IMR-90 (cell line): ENCODE results near the gene KRT86. TPM values are rescaled to one million over a fixed set of nuclear protein-coding genes. Genes with fewer than 3 reads are reported as not detected.

Experiments
- ATAC-seq: fragments of 200-7000 bp; cut with Tn5 transposase; 2 replicates; pipeline ENCODE4 v1.9.1; 2020; ENCODE audit warnings: low read depth, mild to moderate bottlenecking, moderate library complexity
- BruUV-seq: library from RNA; stranded (reverse); fragments of 400-500 nt; replicated peaks from 2 replicates; lab custom pipeline; 2021; lab: Mats Ljungman, UMichigan
- CTCF ChIA-PET: fragments of 300-600 bp; formaldehyde crosslinking; extraction: SDS; loops from one replicate; lab custom pipeline; 2021; ENCODE audit warnings: antibody characterized with exemption; lab: Yijun Ruan, JAX
- POLR2A ChIA-PET: fragments of 300-600 bp; sonication (Branson Sonifier 250); formaldehyde crosslinking; loops from one replicate; lab custom pipeline; 2022; ENCODE audit warnings: antibody characterized with exemption; ENCODE audit not compliant: unreplicated experiment; lab: Charles Lee
- DNase-seq: peaks from one replicate; pipeline ENCODE4 v3.0.0; 2013
- H2AFZ ChIP-seq: replicated peaks from 2 replicates; pipeline ENCODE3; 2013; ENCODE audit warnings: low read length, mild to moderate bottlenecking; ENCODE audit not compliant: poor library complexity
- H2AK5ac ChIP-seq: 2 replicates; pipeline ENCODE4 v1.6.1; 2013; ENCODE audit warnings: low read depth, low read length, inconsistent platforms
- H2AK9ac ChIP-seq: replicated peaks from 2 replicates; pipeline ENCODE3; 2013; ENCODE audit warnings: mild to moderate bottlenecking, low read depth, low read length, moderate library complexity; ENCODE audit not compliant: poor library complexity
- H2BK120ac ChIP-seq: 2 replicates; pipeline ENCODE4 v1.6.1; 2013; ENCODE audit warnings: low read depth, low read length, inconsistent platforms
- H2BK15ac ChIP-seq: 3 replicates; pipeline ENCODE4 v1.6.1; 2013; ENCODE audit warnings: low read depth, low read length, inconsistent platforms
- H2BK20ac ChIP-seq: 2 replicates; pipeline ENCODE4 v1.6.1; 2013; ENCODE audit warnings: low read depth, mild to moderate bottlenecking, inconsistent platforms, low read length, moderate library complexity
- H2BK5ac ChIP-seq: 2 replicates; pipeline ENCODE4 v1.6.1; 2013; ENCODE audit warnings: mild to moderate bottlenecking, low read depth, low read length, inconsistent platforms; ENCODE audit not compliant: poor library complexity, severe bottlenecking
- H3K14ac ChIP-seq: replicated peaks from 2 replicates; pipeline ENCODE4 v1.6.1; 2013; ENCODE audit warnings: low read depth, low read length, inconsistent platforms
- H3K18ac ChIP-seq: 2 replicates; pipeline ENCODE4 v1.6.1; 2013; ENCODE audit warnings: low read depth, low read length, control low read depth
- H3K23ac ChIP-seq: 2 replicates; pipeline ENCODE4 v1.6.1; 2013; ENCODE audit warnings: low read depth, low read length, inconsistent platforms
- H3K27ac ChIP-seq: 2 replicates; pipeline ENCODE4 v1.5.1; 2013; ENCODE audit warnings: mild to moderate bottlenecking, control low read depth, low read length; ENCODE audit not compliant: insufficient read depth
- H3K27me3 ChIP-seq: 2 replicates; pipeline ENCODE4 v1.6.1; 2013; ENCODE audit warnings: low read length; ENCODE audit not compliant: control insufficient read depth, insufficient read depth
- H3K36me3 ChIP-seq: 2 replicates; pipeline ENCODE4 v1.6.1; 2013; ENCODE audit warnings: low read length, mixed read lengths; ENCODE audit not compliant: control insufficient read depth, insufficient read depth
- H3K4ac ChIP-seq: 2 replicates; pipeline ENCODE4 v1.6.1; 2013; ENCODE audit warnings: low read depth, low read length, inconsistent platforms
- H3K4me1 ChIP-seq: 2 replicates; pipeline ENCODE4 v1.6.1; 2013; ENCODE audit warnings: low read length, mixed read lengths; ENCODE audit not compliant: control insufficient read depth, insufficient read depth
- H3K4me2 ChIP-seq: 2 replicates; pipeline ENCODE4 v1.6.1; 2013; ENCODE audit warnings: low read depth, mild to moderate bottlenecking, control low read depth, low read length, moderate library complexity
- H3K4me3 ChIP-seq: 2 replicates; pipeline ENCODE4 v1.5.1; 2013; ENCODE audit warnings: low read depth, mild to moderate bottlenecking, control low read depth, low read length, moderate library complexity; ENCODE audit not compliant: insufficient read depth
- H3K56ac ChIP-seq: 2 replicates; pipeline ENCODE4 v1.6.1; 2013; ENCODE audit warnings: low read length, inconsistent platforms; ENCODE audit not compliant: insufficient read depth; ENCODE audit errors: extremely low read depth
- H3K79me1 ChIP-seq, 2 experiments: 2 replicates each; pipeline ENCODE4 v1.6.1; 2013; ENCODE audit warnings: low read length in 2 of 2, inconsistent platforms in 1 of 2, low read depth in 1 of 2
- H3K9ac ChIP-seq: 2 replicates; pipeline ENCODE4 v1.6.1; 2013; ENCODE audit warnings: low read depth, low read length, control low read depth
- H3K9me1 ChIP-seq: 2 replicates; pipeline ENCODE4 v1.6.1; 2013; ENCODE audit warnings: low read length, inconsistent platforms; ENCODE audit not compliant: insufficient read depth
- H3K9me3 ChIP-seq: 2 replicates; pipeline ENCODE4 v1.6.1; 2013; ENCODE audit warnings: low read length; ENCODE audit not compliant: control insufficient read depth, insufficient read depth
- H4K20me1 ChIP-seq: 2 replicates; pipeline ENCODE4 v1.6.1; 2013; ENCODE audit warnings: low read length, inconsistent platforms; ENCODE audit not compliant: insufficient read depth
- H4K5ac ChIP-seq: 2 replicates; pipeline ENCODE4 v1.6.1; 2013; ENCODE audit warnings: mild to moderate bottlenecking, low read depth, low read length, control low read depth
- H4K8ac ChIP-seq, 2 experiments: 2 replicates each; pipeline ENCODE4 v1.6.1; 2013; ENCODE audit warnings: low read depth in 2 of 2, low read length in 2 of 2, control low read depth in 1 of 2, inconsistent platforms in 1 of 2
- H4K91ac ChIP-seq: 2 replicates; pipeline ENCODE4 v1.6.1; 2013; ENCODE audit warnings: low read depth, low read length, inconsistent platforms; ENCODE audit not compliant: insufficient read depth
- BHLHE40 ChIP-seq: fragments of 150-350 bp; IDR thresholded peaks from 2 replicates; pipeline ENCODE4 v1.6.1; 2016; ENCODE audit warnings: mild to moderate bottlenecking, low read depth, low read length
- CEBPB ChIP-seq: IDR thresholded peaks from 2 replicates; pipeline ENCODE4 v1.6.1; 2012; ENCODE audit warnings: low read depth, low read length, improper control_type of control experiment
- CHD1 ChIP-seq: IDR thresholded peaks from 2 replicates; pipeline ENCODE4 v1.6.1; 2012; ENCODE audit warnings: low read depth, low read length, improper control_type of control experiment
- CTCF ChIP-seq: conservative IDR thresholded peaks from 2 replicates; pipeline ENCODE4 v1.5.1; 2012; ENCODE audit warnings: mild to moderate bottlenecking, low read depth, low read length, improper control_type of control experiment
- ELK1 ChIP-seq: fragments of 150-350 bp; IDR thresholded peaks from 2 replicates; pipeline ENCODE4 v1.6.1; 2016; ENCODE audit warnings: low read depth, mild to moderate bottlenecking, low read length, moderate library complexity, borderline replicate concordance
- FOS ChIP-seq: fragments of 150-350 bp; IDR thresholded peaks from 2 replicates; pipeline ENCODE4 v1.6.1; 2016; ENCODE audit warnings: low read depth, low read length
- MAFK ChIP-seq: IDR thresholded peaks from 2 replicates; pipeline ENCODE4 v1.6.1; 2012; ENCODE audit warnings: low read depth, low read length, improper control_type of control experiment
- MAZ ChIP-seq: IDR thresholded peaks from 2 replicates; pipeline ENCODE4 v1.6.1; 2012; ENCODE audit warnings: low read depth, mild to moderate bottlenecking, low read length, improper control_type of control experiment, moderate library complexity, borderline replicate concordance
- MXI1 ChIP-seq: IDR thresholded peaks from 2 replicates; pipeline ENCODE4 v1.6.1; 2012; ENCODE audit warnings: low read depth, mild to moderate bottlenecking, low read length, moderate library complexity, borderline replicate concordance
- NFE2L2 ChIP-seq: fragments of 150-350 bp; IDR thresholded peaks from 2 replicates; pipeline ENCODE4 v1.6.1; 2016; ENCODE audit warnings: low read depth, mild to moderate bottlenecking, low read length
- POLR2A ChIP-seq: IDR thresholded peaks from 2 replicates; pipeline ENCODE4 v1.6.1; 2012; ENCODE audit warnings: mild to moderate bottlenecking, low read depth, low read length
- RAD21 ChIP-seq: IDR thresholded peaks from 2 replicates; pipeline ENCODE4 v1.6.1; 2012; ENCODE audit warnings: low read length, improper control_type of control experiment
- RCOR1 ChIP-seq: IDR thresholded peaks from 2 replicates; pipeline ENCODE4 v1.6.1; 2012; ENCODE audit warnings: mild to moderate bottlenecking, low read length, improper control_type of control experiment; ENCODE audit not compliant: insufficient replicate concordance
- RFX5 ChIP-seq: IDR thresholded peaks from 2 replicates; pipeline ENCODE4 v1.8.0; 2012; ENCODE audit warnings: low read depth, mild to moderate bottlenecking, low read length, moderate library complexity
- SMC3 ChIP-seq: fragments of 150-350 bp; IDR thresholded peaks from 2 replicates; pipeline ENCODE4 v1.6.1; 2016; ENCODE audit warnings: low read depth, mild to moderate bottlenecking, antibody characterized with exemption, low read length, moderate library complexity
- USF2 ChIP-seq: fragments of 150-350 bp; IDR thresholded peaks from 2 replicates; pipeline ENCODE4 v1.6.1; 2017; ENCODE audit warnings: mild to moderate bottlenecking, antibody characterized with exemption, low read length, low read depth
- WGBS, 2 experiments: methylation state at CpG; one replicate each; pipeline versions ENCODE4 v1.1.5 to v1.1.7; 2013; ENCODE audit warnings: missing lambda C conversion rate in 2 of 2; ENCODE audit not compliant: insufficient read length in 1 of 2; ENCODE audit errors: extremely low coverage in 2 of 2; 5-methylcytosine and 5-hydroxymethylcytosine counted together
- dilution Hi-C: fragments of 300-500 bp; cut with HindIII; formaldehyde crosslinking; loops from one replicate; pipeline ENCODE4 v1.14.3; 2018; ENCODE audit warnings: low sequenced_read_pairs; ENCODE audit not compliant: unreplicated experiment
- in situ Hi-C: fragments of 300-500 bp; cut with MboI; formaldehyde crosslinking; loops from 3 replicates; pipeline ENCODE4 v1.14.3; 2019; ENCODE audit warnings: low sequenced_read_pairs, inconsistent platforms, mixed read lengths
- intact Hi-C: fragments of 100-400 bp; cut with micrococcal nuclease; formaldehyde crosslinking; loops from 2 replicates; pipeline ENCODE4 v1.10.0; 2022
- polyA plus RNA-seq, 3 experiments: library from polyadenylated mRNA; depleted of rRNA; stranded (reverse); fragments of >200 nt; gene quantifications; 2 replicates each; pipeline ENCODE4 v1.2.3, GENCODE V29; 2012; ENCODE audit warnings: low replicate concordance in 1 of 3
- total RNA-seq: library from RNA; depleted of rRNA; stranded (reverse); fragments of >200 nt; gene quantifications from 2 replicates; pipeline ENCODE4 v1.2.3, GENCODE V29; 2012

KRT86 gene
- total and polyA plus RNA-seq, 2 of the 4 experiments (the other 2 are of a cell fraction): not detected

GRCh38 chr12:52256584-52256935 is 17.9 kb upstream of the KRT86 start:
- Histone ChIP-seq H2BK15ac (no peak overlapping the region), H3K27me3 (peaks cover 33% of the 10 kb centered on the region), H3K9me1 (peaks cover 8% of the 10 kb centered on the region), H2BK120ac (no peak overlapping the region), H4K91ac (no peak overlapping the region), H3K27ac (no peak overlapping the region), H3K56ac (no peak overlapping the region), H4K20me1 (no peaks in the 10 kb centered on the region), H3K4me1 (peaks cover 12% of the 10 kb centered on the region), H3K4me2 (no peak overlapping the region), H2AK9ac (no peak overlapping the region), H3K9ac (no peak overlapping the region), H2BK20ac (no peak overlapping the region), H4K8ac (no peak overlapping the region), H3K18ac (no peak overlapping the region), H3K4me3 (no peak overlapping the region), H3K4ac (no peak overlapping the region), H3K79me1 (no peaks in the 10 kb centered on the region), H4K5ac (no peak overlapping the region), H3K36me3 (no peaks in the 10 kb centered on the region), H3K14ac (no peak overlapping the region), H3K23ac (no peak overlapping the region), H3K9me3 (no peaks in the 10 kb centered on the region), H2BK5ac (no peak overlapping the region), H2AK5ac (no peak overlapping the region), H2AFZ (no peak overlapping the region)
- intact Hi-C loops: no loop called here
- 75% methylated on average over 2 of the region's 2 CpGs; no CpG with 5 or more reads in 1 of the 2 experiments for WGBS, 2 experiments
- DNase-seq (no peak), ATAC-seq (no peak)
- in situ Hi-C loops: no loop called here
- dilution Hi-C loops: no loop called here
- BruUV-seq: no TSS peak
- TF ChIP-seq USF2: no peak
- TF ChIP-seq ELK1: no peak
- TF ChIP-seq MAFK: no peak
- TF ChIP-seq RAD21: no peak
- no peak for TF ChIP-seq POLR2A
- no peak for TF ChIP-seq MAZ
- no peak for TF ChIP-seq BHLHE40
- no peak for TF ChIP-seq CTCF
- no peak for TF ChIP-seq RFX5
- no peak for TF ChIP-seq CHD1
- no peak for TF ChIP-seq SMC3
- TF ChIP-seq MXI1: no peak
- no peak for TF ChIP-seq CEBPB
- TF ChIP-seq FOS: no peak
- no peak for TF ChIP-seq RCOR1
- TF ChIP-seq NFE2L2: no peak
- ChIA-PET CTCF (no interaction called here), POLR2A (no interaction called here)
